PC-3 (cell line): Measurements from ENCODE around the gene OSTM1.

Source experiments
- CTCF ChIP-seq: fragments of 300-600 bp; sonication (generic); conservative IDR thresholded peaks from 2 replicates; pipeline ENCODE4 v1.5.1; 2017; ENCODE audit warnings: antibody characterized with exemption, low read depth, mild to moderate bottlenecking, low read length
- EZH2 ChIP-seq: fragments of 300-600 bp; sonication (generic); IDR thresholded peaks from one replicate; pipeline ENCODE4 v1.6.1; 2017; ENCODE audit warnings: antibody characterized with exemption, mild to moderate bottlenecking, low read length; ENCODE audit not compliant: unreplicated experiment

- TF ChIP-seq CTCF (no peak), EZH2 (no peak)
Observed at GRCh38 chr6:108120311-108120710, 45.8 kb upstream of the OSTM1 start.
